A549 (cell line): ENCODE measurements around the gene EXOSC5. TPM values are rescaled to one million over a fixed set of nuclear protein-coding genes. Genes with fewer than 3 reads are reported as not detected.

ENCODE experiments used
- ATAC-seq, 2 experiments: fragments of 200-7000 bp in 1 of 2; fragments of >200 bp in 1 of 2; cut with Nextera tagmentation in 1 of 2; cut with Tn5 transposase in 1 of 2; 3 replicates each; pipeline versions ENCODE4 v1.8.0 to v1.9.1; 2018 to 2020; ENCODE audit warnings: mild to moderate bottlenecking in 1 of 2, moderate library complexity in 1 of 2
- CTCF ChIA-PET: fragments of 300-600 bp; sonication (Branson Sonifier 250); formaldehyde crosslinking; extraction: SDS; loops from one replicate; lab custom pipeline; 2021; ENCODE audit warnings: antibody characterized with exemption, inconsistent platforms; lab: Yijun Ruan, JAX
- POLR2A ChIA-PET: fragments of 350-600 bp; formaldehyde crosslinking; extraction: SDS; loops from one replicate; lab custom pipeline; 2021; ENCODE audit warnings: antibody characterized with exemption, inconsistent platforms; lab: Yijun Ruan, JAX
- DNase-seq, 2 experiments: peaks; one replicate each; pipeline versions ENCODE4 v3.0.0 to v3.0.0-alpha.2; 2011 to 2016; ENCODE audit warnings: low read depth in 1 of 2, low spot score in 1 of 2
- FAIRE-seq: peaks from 2 replicates; lab custom pipeline; 2011; peaks lifted over from hg19 to GRCh38; lab: Jason Lieb, UNC
- H3K27ac ChIP-seq, 2 experiments: fragments of >200 bp; sonication (Bioruptor Twin); formaldehyde crosslinking; 3 replicates each; pipeline ENCODE4 v1.5.1; 2016 to 2017
- H3K4me1 ChIP-seq: fragments of >200 bp; sonication (Bioruptor Twin); formaldehyde crosslinking; 3 replicates; pipeline ENCODE4 v1.6.1; 2016
- H3K4me2 ChIP-seq: fragments of >200 bp; sonication (Bioruptor Twin); formaldehyde crosslinking; 3 replicates; pipeline ENCODE4 v1.6.1; 2016
- H3K4me3 ChIP-seq: fragments of >200 bp; sonication (Bioruptor Twin); formaldehyde crosslinking; 3 replicates; pipeline ENCODE4 v1.5.1; 2016
- H3K9me3 ChIP-seq: fragments of >200 bp; sonication (Bioruptor Twin); formaldehyde crosslinking; 3 replicates; pipeline ENCODE4 v1.6.1; 2016
- BHLHE40 ChIP-seq: IDR thresholded peaks from 2 replicates; pipeline ENCODE4 v1.6.1; 2012; ENCODE audit warnings: low read depth, low read length, inconsistent platforms
- CBX2 ChIP-seq: fragments of 200-600 bp; sonication (generic); IDR thresholded peaks from 2 replicates; pipeline ENCODE4 v1.6.1; 2016; ENCODE audit warnings: low read depth, mild to moderate bottlenecking, borderline replicate concordance
- E2F6 ChIP-seq: IDR thresholded peaks from 2 replicates; pipeline ENCODE4 v1.6.1; 2012; ENCODE audit warnings: low read depth, borderline replicate concordance
- EP300 ChIP-seq, 2 experiments: fragments of >200 bp; sonication (Bioruptor Twin); formaldehyde crosslinking; IDR thresholded peaks; 2 replicates in 1 of 2; 3 replicates in 1 of 2; pipeline ENCODE4 v1.6.1; 2016 to 2017
- HDAC2 ChIP-seq: fragments of 200-600 bp; sonication (generic); IDR thresholded peaks from 2 replicates; pipeline ENCODE4 v1.6.1; 2016
- HES2 ChIP-seq: fragments of >200 bp; sonication (Bioruptor Twin); formaldehyde crosslinking; IDR thresholded peaks from 2 replicates; pipeline ENCODE4 v1.6.1; 2016
- HMGXB4 ChIP-seq: fragments of 250-450 bp; sonication (Bioruptor Pico); IDR thresholded peaks from 2 replicates; pipeline ENCODE4 v1.5.0; 2021; ENCODE audit warnings: mild to moderate bottlenecking, moderate library complexity, borderline replicate concordance
- HOXB13 ChIP-seq: fragments of 250-450 bp; sonication (Bioruptor Pico); IDR thresholded peaks from 2 replicates; pipeline ENCODE4 v1.5.0; 2020; ENCODE audit warnings: low read depth, mild to moderate bottlenecking, moderate library complexity
- HOXB5 ChIP-seq: fragments of 250-450 bp; sonication (Bioruptor Pico); IDR thresholded peaks from 2 replicates; pipeline ENCODE4 v1.5.0; 2020; ENCODE audit warnings: mild to moderate bottlenecking, moderate library complexity
- KDM1A ChIP-seq: fragments of 200-600 bp; sonication (generic); IDR thresholded peaks from 2 replicates; pipeline ENCODE4 v1.6.1; 2016; ENCODE audit warnings: low read depth, mild to moderate bottlenecking
- KDM5A ChIP-seq: fragments of 200-600 bp; sonication (generic); IDR thresholded peaks from 2 replicates; pipeline ENCODE4 v1.6.1; 2016; ENCODE audit warnings: antibody characterized with exemption, mild to moderate bottlenecking
- NPAS2 ChIP-seq: fragments of 250-450 bp; sonication (Bioruptor Pico); IDR thresholded peaks from 2 replicates; pipeline ENCODE4 v1.8.0; 2022; ENCODE audit warnings: mild to moderate bottlenecking, moderate library complexity, borderline replicate concordance
- PHF8 ChIP-seq: fragments of 200-600 bp; sonication (generic); IDR thresholded peaks from 2 replicates; pipeline ENCODE4 v1.6.1; 2016; ENCODE audit warnings: low read depth, mild to moderate bottlenecking, antibody characterized with exemption, moderate library complexity, borderline replicate concordance
- RFX5 ChIP-seq: fragments of 450-650 bp; IDR thresholded peaks from 2 replicates; pipeline ENCODE4 v1.7.1; 2014; ENCODE audit warnings: antibody characterized with exemption, mild to moderate bottlenecking, moderate library complexity
- SMC3 ChIP-seq: fragments of >200 bp; sonication (Bioruptor Twin); formaldehyde crosslinking; IDR thresholded peaks from 3 replicates; pipeline ENCODE4 v1.6.1; 2018; ENCODE audit warnings: inconsistent platforms
- ZFP36 ChIP-seq: fragments of 450-650 bp; IDR thresholded peaks from 2 replicates; pipeline ENCODE4 v1.6.1; 2014; ENCODE audit warnings: borderline replicate concordance; ENCODE audit not compliant: partially characterized antibody
- ZSCAN20 ChIP-seq: fragments of 250-450 bp; sonication (Bioruptor Pico); IDR thresholded peaks from 2 replicates; pipeline ENCODE4 v1.8.0; 2022; ENCODE audit warnings: mild to moderate bottlenecking, moderate library complexity
- WGBS: methylation state at CpG from one replicate; pipeline ENCODE4 v1.1.6; 2017; ENCODE audit errors: missing lambda C conversion rate; 5-methylcytosine and 5-hydroxymethylcytosine counted together
- polyA plus RNA-seq, 4 experiments: library from polyadenylated mRNA; depleted of rRNA in 3 of 4; stranded (reverse); fragments of >200 nt; fragmentation: RNase III in 1 of 4; extraction: RNeasy Plus Mini Kit Qiagen cat#74134 plus additional on column Dnase treatment in 1 of 4; gene quantifications; 2 replicates in 3 of 4; 3 replicates in 1 of 4; pipeline ENCODE4 v1.2.3, GENCODE V29; 2011 to 2017

EXOSC5 gene
- polyA plus RNA-seq, 2 of the 4 experiments (the other 2 are of a cell fraction) = 63.7 to 109 TPM

GRCh38 chr19:41442473-41443355, 45.6 kb upstream of the EXOSC5 start, which contains the start of gene ERICH4:
ERICH4 (plus strand) TSS chr19:41443156; CDS start chr19:41443170, 14 bp downstream.
- FAIRE-seq (no peak), ATAC-seq (no peak), DNase-seq (no peak)
- POLR2A ChIA-PET = interaction anchor here (1.1 kb wide), 1 partner anchor 79 kb away, joined by 3 read pairs; the partner anchor contains the start of gene B9D2
- no peak within 1 kb of the TSS for H3K4me3 ChIP-seq
- TF ChIP-seq ZSCAN20 (CRISPR knock-in tag) = no peak
- TF ChIP-seq HOXB5 (CRISPR knock-in tag) = no peak
- TF ChIP-seq ZFP36 = no peak
- TF ChIP-seq KDM1A = no peak
- TF ChIP-seq NPAS2 (CRISPR knock-in tag) = no peak
- no peak for TF ChIP-seq HOXB13 (CRISPR knock-in tag)
- TF ChIP-seq EP300 (IDR thresholded peaks at IDR 0.05) = no peak
- TF ChIP-seq BHLHE40 = no peak
- TF ChIP-seq SMC3 = no peak
- TF ChIP-seq HES2 = no peak
- TF ChIP-seq HDAC2 = no peak
- TF ChIP-seq HMGXB4 (CRISPR knock-in tag) = no peak
- TF ChIP-seq KDM5A = no peak
- TF ChIP-seq PHF8 = no peak
- H3K4me1 ChIP-seq = peaks cover 13% of the 10 kb centered on the region; the same call in 2 of the 3 replicates
- CTCF ChIA-PET = interaction anchor here (0.6 to 2.8 kb wide), 19 partner anchors 9 to 416 kb away, joined by 3 to 23 read pairs (median 3); no protein-coding TSS in a partner anchor
- H3K27ac ChIP-seq = 0 out of 6 replicates have a peak within 1 kb of the TSS, but pooled peaks of 1 of the 2 experiments have one; percentile 4
- H3K4me2 ChIP-seq = no peak within 1 kb of the TSS
- H3K9me3 ChIP-seq = 0 out of 3 replicates have a peak, but pooled peaks cover 4% of the 10 kb centered on the region
- 46% methylated on average over 7 of the region's 7 CpGs for WGBS

GRCh38 chr19:41441321-41441945, 44.3 kb upstream of the EXOSC5 start:
- Histone ChIP-seq H3K9me3 (no peaks in the 10 kb centered on the region), H3K27ac (no peak overlapping the region), H3K4me1 (peaks cover 13% of the 10 kb centered on the region; the same call in 2 of the 3 replicates), H3K4me3 (no peak overlapping the region), H3K4me2 (no peak overlapping the region)
- POLR2A ChIA-PET = no interaction called here
- ATAC-seq = no peak
- DNase-seq = no peak
- FAIRE-seq = no peak
- TF ChIP-seq RFX5 = no peak
- no peak for TF ChIP-seq E2F6
- no peak for TF ChIP-seq CBX2
- WGBS = 68% methylated on average over 15 of the region's 15 CpGs
- CTCF ChIA-PET = interaction anchor here (0.7 to 7.3 kb wide), 11 partner anchors 8 to 354 kb away, joined by 3 to 158 read pairs (median 9); partner anchors contain the start of gene B9D2
